Body of pancreas (tissue), 4 donors: ENCODE data around the gene AK5.

Source experiments
- CTCF ChIP-seq, 7 experiments: fragments of 450-650 bp in 4 of 7; fragments of 200-600 bp in 3 of 7; sonication (generic) in 3 of 7; IDR thresholded peaks; one replicate each; pipeline ENCODE4 v1.5.1; 2016 to 2019; ENCODE audit warnings: antibody characterized with exemption in 7 of 7
- POLR2A ChIP-seq, 3 donors: fragments of 450-650 bp; IDR thresholded peaks; one replicate each; pipeline ENCODE4 v1.6.1; 2016; ENCODE audit warnings: antibody characterized with exemption in 3 of 3, mild to moderate bottlenecking in 2 of 3

GRCh38 chr1:77514921-77515776, 233.3 kb downstream of the AK5 start:
- no peak for TF ChIP-seq CTCF (IDR thresholded peaks at IDR 0.05)
- TF ChIP-seq POLR2A (IDR thresholded peaks at IDR 0.05), result no peak
